H1 (cell line): Measurements from ENCODE around the gene TUBAL3. TPM values are rescaled to one million over a fixed set of nuclear protein-coding genes. Genes with fewer than 3 reads are reported as not detected.

ENCODE experiments used
- CTCF ChIA-PET: fragments of 300-600 bp; sonication (Branson Sonifier 250); formaldehyde crosslinking; loops from one replicate; lab custom pipeline; 2021; ENCODE audit not compliant: partially characterized antibody; lab: Charles Lee
- POLR2A ChIA-PET: fragments of 300-600 bp; sonication (Branson Sonifier 250); formaldehyde crosslinking; loops from one replicate; lab custom pipeline; 2021; ENCODE audit warnings: inconsistent platforms; ENCODE audit not compliant: partially characterized antibody; lab: Charles Lee
- DNase-seq, 2 experiments: peaks; one replicate each; pipeline versions ENCODE4 v3.0.0 to v3.0.0-alpha.2; 2010 to 2022; ENCODE audit warnings: low spot score in 2 of 2, low read depth in 1 of 2, mixed read lengths in 1 of 2
- FAIRE-seq: peaks from 2 replicates; lab custom pipeline; 2011; peaks lifted over from hg19 to GRCh38; lab: Jason Lieb, UNC
- H2AFZ ChIP-seq: 2 replicates; pipeline ENCODE4 v1.8.1; 2012; ENCODE audit warnings: low read length, inconsistent platforms
- H2AK5ac ChIP-seq: 2 replicates; pipeline ENCODE4 v1.6.1; 2013; ENCODE audit warnings: low read depth, low read length
- H2BK120ac ChIP-seq: replicated peaks from 2 replicates; pipeline ENCODE3; 2013; ENCODE audit warnings: low read depth, low read length, inconsistent platforms
- H2BK12ac ChIP-seq: 2 replicates; pipeline ENCODE4 v1.6.1; 2013; ENCODE audit warnings: low read depth, low read length
- H2BK15ac ChIP-seq: 2 replicates; pipeline ENCODE4 v1.6.1; 2013; ENCODE audit warnings: low read length
- H2BK20ac ChIP-seq: 2 replicates; pipeline ENCODE4 v1.6.1; 2013; ENCODE audit warnings: low read length
- H2BK5ac ChIP-seq: 2 replicates; pipeline ENCODE4 v1.6.1; 2013; ENCODE audit warnings: low read depth, low read length
- H3K14ac ChIP-seq: 2 replicates; pipeline ENCODE4 v1.6.1; 2013; ENCODE audit warnings: inconsistent platforms; ENCODE audit not compliant: insufficient read length
- H3K18ac ChIP-seq: 2 replicates; pipeline ENCODE4 v1.6.1; 2013; ENCODE audit warnings: low read length; ENCODE audit errors: extremely low read depth
- H3K23ac ChIP-seq: 2 replicates; pipeline ENCODE4 v1.6.1; 2013; ENCODE audit warnings: inconsistent platforms; ENCODE audit not compliant: insufficient read length
- H3K23me2 ChIP-seq: 2 replicates; pipeline ENCODE4 v1.6.1; 2013; ENCODE audit warnings: low read depth, low read length
- H3K27ac ChIP-seq: 2 replicates; pipeline ENCODE4 v1.6.1; 2011; ENCODE audit warnings: low read depth, low read length, inconsistent platforms
- H3K27me3 ChIP-seq, 4 experiments: replicated peaks in 1 of 4; 1 replicate in 1 of 4; 2 replicates in 3 of 4; pipeline versions ENCODE4 v1.6.1 to v1.8.1; 2011 to 2013; ENCODE audit warnings: low read length in 3 of 4, mild to moderate bottlenecking in 3 of 4, inconsistent platforms in 2 of 4, mixed read lengths in 2 of 4, moderate library complexity in 1 of 4; ENCODE audit not compliant: control insufficient read depth in 3 of 4, insufficient read depth in 3 of 4; ENCODE audit errors: extremely low read depth in 1 of 4
- H3K36me3 ChIP-seq, 4 experiments: 2 replicates each; pipeline versions ENCODE4 v1.6.1 to v1.8.1; 2011 to 2013; ENCODE audit warnings: mild to moderate bottlenecking in 4 of 4, low read length in 3 of 4, moderate library complexity in 2 of 4, control low read depth in 1 of 4, inconsistent platforms in 1 of 4; ENCODE audit not compliant: insufficient read depth in 4 of 4, control insufficient read depth in 2 of 4
- H3K4ac ChIP-seq: replicated peaks from 2 replicates; pipeline ENCODE3; 2013; ENCODE audit warnings: low read length, low read depth, mixed read lengths, inconsistent platforms; ENCODE audit not compliant: insufficient read length
- H3K4me1 ChIP-seq, 4 experiments: replicated peaks in 1 of 4; 1 replicate in 1 of 4; 2 replicates in 3 of 4; pipeline versions ENCODE4 v1.6.1 to v1.8.1; 2011 to 2013; ENCODE audit warnings: low read length in 3 of 4, inconsistent platforms in 2 of 4, mixed read lengths in 1 of 4; ENCODE audit not compliant: insufficient read depth in 4 of 4, control insufficient read depth in 3 of 4
- H3K4me2 ChIP-seq, 2 experiments: 2 replicates each; pipeline versions ENCODE4 v1.6.1 to v1.8.1; 2011 to 2013; ENCODE audit warnings: low read depth in 2 of 2, low read length in 2 of 2, control low read depth in 1 of 2, inconsistent platforms in 1 of 2, mild to moderate bottlenecking in 1 of 2; ENCODE audit not compliant: insufficient read depth in 1 of 2
- H3K4me3 ChIP-seq, 4 experiments: fragments of 200-600, 300-600 bp in 1 of 4; sonication (generic), shearing (Covaris generic), sonication (Bioruptor Twin) in 1 of 4; 2 replicates each; pipeline versions ENCODE4 v1.5.1 to v1.8.1; 2011 to 2016; ENCODE audit warnings: low read length in 4 of 4, low read depth in 3 of 4, control low read depth in 2 of 4, inconsistent platforms in 2 of 4, mild to moderate bottlenecking in 2 of 4, mixed read lengths in 1 of 4, moderate library complexity in 1 of 4; ENCODE audit not compliant: insufficient read depth in 2 of 4; ENCODE audit errors: extremely low read depth in 1 of 4
- H3K56ac ChIP-seq: replicated peaks from 2 replicates; pipeline ENCODE3; 2013; ENCODE audit warnings: low read depth, mild to moderate bottlenecking, mixed read lengths, low read length, inconsistent platforms; ENCODE audit not compliant: insufficient read length
- H3K79me1 ChIP-seq: 2 replicates; pipeline ENCODE4 v1.6.1; 2013; ENCODE audit warnings: low read depth, low read length, control low read depth
- H3K79me2 ChIP-seq, 2 experiments: 2 replicates each; pipeline versions ENCODE4 v1.6.1 to v1.8.1; 2012 to 2013; ENCODE audit warnings: low read length in 2 of 2, mild to moderate bottlenecking in 2 of 2, inconsistent platforms in 1 of 2; ENCODE audit not compliant: insufficient read depth in 2 of 2, control insufficient read depth in 1 of 2
- H3K9ac ChIP-seq, 4 experiments: replicated peaks in 1 of 4; 1 replicate in 1 of 4; 2 replicates in 3 of 4; pipeline versions ENCODE4 v1.6.1 to v1.8.1; 2011 to 2013; ENCODE audit warnings: low read depth in 3 of 4, low read length in 3 of 4, control low read depth in 2 of 4, mild to moderate bottlenecking in 2 of 4, moderate library complexity in 2 of 4, inconsistent platforms in 1 of 4; ENCODE audit errors: extremely low read depth in 1 of 4
- H3K9me3 ChIP-seq, 2 experiments: 2 replicates each; pipeline versions ENCODE4 v1.6.1 to v1.8.1; 2012 to 2013; ENCODE audit warnings: mild to moderate bottlenecking in 2 of 2, moderate library complexity in 2 of 2, control low read depth in 1 of 2, inconsistent platforms in 1 of 2, low read depth in 1 of 2, low read length in 1 of 2, mixed read lengths in 1 of 2; ENCODE audit not compliant: insufficient read depth in 2 of 2
- H4K20me1 ChIP-seq, 2 experiments: replicated peaks in 1 of 2; 2 replicates each; pipeline versions ENCODE3 to v1.8.1; 2011 to 2013; ENCODE audit warnings: inconsistent platforms in 2 of 2, low read length in 2 of 2, mild to moderate bottlenecking in 1 of 2; ENCODE audit not compliant: insufficient read depth in 2 of 2, control insufficient read depth in 1 of 2
- H4K5ac ChIP-seq: 2 replicates; pipeline ENCODE4 v1.6.1; 2013; ENCODE audit warnings: low read length, low read depth, mixed read lengths, inconsistent platforms; ENCODE audit not compliant: insufficient read length
- H4K8ac ChIP-seq: 2 replicates; pipeline ENCODE4 v1.8.0; 2013; ENCODE audit warnings: mild to moderate bottlenecking, moderate library complexity, low read length, inconsistent platforms; ENCODE audit not compliant: insufficient read depth; ENCODE audit errors: extremely low read depth
- H4K91ac ChIP-seq: replicated peaks from 2 replicates; pipeline ENCODE3; 2013; ENCODE audit warnings: low read length, mixed read lengths, inconsistent platforms; ENCODE audit not compliant: insufficient read length
- ATF2 ChIP-seq: IDR thresholded peaks from 2 replicates; pipeline ENCODE4 v1.6.1; 2012; ENCODE audit warnings: low read length, inconsistent platforms
- CBX5 ChIP-seq: fragments of 300-800, 300-1000 bp; sonication (generic); IDR thresholded peaks from 2 replicates; pipeline ENCODE4 v1.7.1; 2016; ENCODE audit warnings: antibody characterized with exemption, low read length, low read depth
- CEBPB ChIP-seq: IDR thresholded peaks from 2 replicates; pipeline ENCODE4 v1.6.1; 2012; ENCODE audit warnings: low read depth, low read length
- CHD1 ChIP-seq: IDR thresholded peaks from 2 replicates; pipeline ENCODE4 v1.6.1; 2012; ENCODE audit warnings: low read depth, low read length, improper control_type of control experiment
- CREB1 ChIP-seq: IDR thresholded peaks from 2 replicates; pipeline ENCODE4 v1.6.1; 2012; ENCODE audit warnings: inconsistent platforms
- E2F6 ChIP-seq: IDR thresholded peaks from 2 replicates; pipeline ENCODE4 v1.6.1; 2012; ENCODE audit warnings: inconsistent platforms
- MAFK ChIP-seq: IDR thresholded peaks from 2 replicates; pipeline ENCODE4 v1.6.1; 2012; ENCODE audit warnings: low read depth, mild to moderate bottlenecking, improper control_type of control experiment, low read length
- NRF1 ChIP-seq: IDR thresholded peaks from 2 replicates; pipeline ENCODE4 v1.6.1; 2011; ENCODE audit warnings: mild to moderate bottlenecking, low read depth, low read length, improper control_type of control experiment
- RAD21 ChIP-seq, 2 experiments: IDR thresholded peaks in 1 of 2; conservative IDR thresholded peaks in 1 of 2; 2 replicates each; pipeline ENCODE4 v1.6.1; 2011; ENCODE audit warnings: low read depth in 2 of 2, low read length in 2 of 2, improper control_type of control experiment in 1 of 2, inconsistent platforms in 1 of 2, mild to moderate bottlenecking in 1 of 2, moderate library complexity in 1 of 2
- RNF2 ChIP-seq: fragments of 200-900, 300-1000 bp; sonication (generic); IDR thresholded peaks from 2 replicates; pipeline ENCODE4 v1.7.1; 2016; ENCODE audit warnings: borderline replicate concordance, low read depth, mild to moderate bottlenecking, antibody characterized with exemption, low read length; ENCODE audit not compliant: poor library complexity, severe bottlenecking; ENCODE audit errors: missing control alignments
- SP1 ChIP-seq: IDR thresholded peaks from 2 replicates; pipeline ENCODE4 v1.6.1; 2011; ENCODE audit warnings: low read depth, low read length
- TAF7 ChIP-seq: optimal IDR thresholded peaks from 2 replicates; pipeline ENCODE3; 2011; ENCODE audit warnings: low read depth, mild to moderate bottlenecking, inconsistent platforms, low read length, moderate library complexity, borderline replicate concordance
- TBP ChIP-seq: IDR thresholded peaks from 2 replicates; pipeline ENCODE4 v1.6.1; 2011; ENCODE audit warnings: low read depth, low read length, improper control_type of control experiment
- TCF12 ChIP-seq: IDR thresholded peaks from 2 replicates; pipeline ENCODE4 v1.6.1; 2011; ENCODE audit warnings: low read depth, mild to moderate bottlenecking, low read length
- polyA plus RNA-seq, 7 experiments: library from polyadenylated mRNA; depleted of rRNA in 3 of 7; stranded (reverse) in 5 of 7; unstranded in 2 of 7; fragments of >200 nt in 5 of 7; fragments of 200-250 nt in 2 of 7; gene quantifications; 1 replicate in 5 of 7; 2 replicates in 1 of 7; 4 replicates in 1 of 7; pipeline versions ENCODE4 v1.2.1 to v1.2.3, GENCODE V29; 2011 to 2013; ENCODE audit warnings: missing spikeins in 2 of 7, mixed read lengths in 2 of 7
- total RNA-seq: library from RNA; stranded (reverse); fragmentation: NEBNext Ultra II Directional; extraction: Animal tissue kit (Norgen Biotek cat#: 25700); gene quantifications from 2 replicates; pipeline ENCODE4 v1.2.1, GENCODE V29; 2021

The TUBAL3 gene
- total and polyA plus RNA-seq, 2 of the 8 experiments (the other 6 are each of a cell fraction or from before 2014, with no cell fraction given): 0.17 TPM; not detected in 1

- Histone ChIP-seq H2BK15ac (no peak overlapping the region), H3K4me3 (no peak overlapping the region), H3K27ac (no peak overlapping the region), H3K27me3 (no peaks in the 10 kb centered on the region; a peak in 1 of 7 replicates), H4K91ac (no peak overlapping the region), H3K23ac (no peak overlapping the region), H4K20me1 (no peaks in the 10 kb centered on the region), H2BK20ac (no peak overlapping the region), H3K36me3 (no peaks in the 10 kb centered on the region), H3K4me1 (no peaks in the 10 kb centered on the region), H2BK12ac (no peak overlapping the region), H4K5ac (no peak overlapping the region), H3K4ac (no peak overlapping the region), H2BK5ac (no peak overlapping the region), H3K14ac (no peak overlapping the region), H3K23me2 (no peaks in the 10 kb centered on the region), H3K79me2 (no peaks in the 10 kb centered on the region), H2BK120ac (no peak overlapping the region), H3K9me3 (no peaks in the 10 kb centered on the region), H3K4me2 (no peak overlapping the region), H3K9ac (no peak overlapping the region), H3K56ac (no peak overlapping the region), H2AFZ (no peak overlapping the region), H3K18ac (no peak overlapping the region), H3K79me1 (no peaks in the 10 kb centered on the region), H4K8ac (no peak overlapping the region), H2AK5ac (no peak overlapping the region)
- DNase-seq (no peak), FAIRE-seq (no peak)
- POLR2A ChIA-PET: no interaction called here
- CTCF ChIA-PET: no interaction called here
- TF ChIP-seq CBX5 (no peak), MAFK (no peak), TBP (no peak), TAF7 (no peak), CHD1 (no peak), CEBPB (no peak), ATF2 (no peak), RAD21 (IDR thresholded peaks at IDR 0.05 in 1 of 2, conservative IDR thresholded peaks at IDR 0.05 in 1 of 2; ENCODE audit: low read depth in 2 of 2, low read length in 2 of 2) (no peak), SP1 (no peak), NRF1 (no peak), CREB1 (no peak), E2F6 (no peak), TCF12 (no peak), RNF2 (no peak)
These were observed 41.8 kb downstream of the TUBAL3 start for GRCh38 chr10:5362873-5363272.
